ENCODE results near the gene CTNNA3.
"Not testable (repeated sequence)": the region's sequence is repeated elsewhere in the genome, so short reads cannot be mapped to it uniquely, and the experiment has no call there.

CTNNA3 gene

GRCh38 chr10:66335753-66336152 lies 1360.2 kb downstream of the CTNNA3 start:
- DNase-seq: not testable (repeated sequence)

GRCh38 chr10:66329147-66329546 lies 1366.8 kb downstream of the CTNNA3 start:
- no peak for DNase-seq

GRCh38 chr10:66326876-66327275 lies 1369.1 kb downstream of the CTNNA3 start:
- no peak for DNase-seq

- no peak for DNase-seq
Observed at GRCh38 chr10:66322777-66323176, 1373.2 kb downstream of the CTNNA3 start.

- no peak for DNase-seq
Observed at GRCh38 chr10:66321723-66322665, 1374.0 kb downstream of the CTNNA3 start.

- no peak for DNase-seq
Observed at GRCh38 chr10:66318761-66319160, 1377.2 kb downstream of the CTNNA3 start.

GRCh38 chr10:66307826-66308225 lies 1388.2 kb downstream of the CTNNA3 start:
- DNase-seq: no peak

GRCh38 chr10:66301078-66301477 lies 1394.9 kb downstream of the CTNNA3 start:
- no peak for DNase-seq

- DNase-seq: no peak
Observed at GRCh38 chr10:66295602-66296001, 1400.4 kb downstream of the CTNNA3 start.

- DNase-seq: no peak
Observed at GRCh38 chr10:66294538-66294937, 1401.5 kb downstream of the CTNNA3 start.

GRCh38 chr10:66292922-66293321 lies 1403.1 kb downstream of the CTNNA3 start:
- DNase-seq: no peak

GRCh38 chr10:66292456-66292855 lies 1403.5 kb downstream of the CTNNA3 start:
- DNase-seq: no peak

- DNase-seq: no peak
Observed at GRCh38 chr10:66291133-66291532, 1404.9 kb downstream of the CTNNA3 start.

GRCh38 chr10:66284621-66285020 lies 1411.4 kb downstream of the CTNNA3 start:
- DNase-seq: no peak

GRCh38 chr10:66283874-66284464 lies 1412.0 kb downstream of the CTNNA3 start:
- DNase-seq: no peak

- no peak for DNase-seq
Observed at GRCh38 chr10:66283064-66283463, 1412.9 kb downstream of the CTNNA3 start.

- no peak for DNase-seq
Observed at GRCh38 chr10:66281327-66281726, 1414.7 kb downstream of the CTNNA3 start.

- no peak for DNase-seq
Observed at GRCh38 chr10:66277481-66277880, 1418.5 kb downstream of the CTNNA3 start.

GRCh38 chr10:66273966-66274519 lies 1422.0 kb downstream of the CTNNA3 start:
- no peak for DNase-seq

- no peak for DNase-seq
Observed at GRCh38 chr10:66265398-66265797, 1430.6 kb downstream of the CTNNA3 start.

GRCh38 chr10:66259836-66260235 lies 1436.2 kb downstream of the CTNNA3 start:
- no peak for DNase-seq

- no peak for DNase-seq
Observed at GRCh38 chr10:66258693-66259092, 1437.3 kb downstream of the CTNNA3 start.

GRCh38 chr10:66257801-66258200 lies 1438.2 kb downstream of the CTNNA3 start:
- no peak for DNase-seq

- DNase-seq: no peak
Observed at GRCh38 chr10:66252986-66253385, 1443.0 kb downstream of the CTNNA3 start.
